ENCODE data around the gene PALD1. TPM values are rescaled to one million over a fixed set of nuclear protein-coding genes. Genes with fewer than 3 reads are reported as not detected.

PALD1 gene
- total and polyA plus RNA-seq, 9 of the 15 experiments (the other 6 are each of a cell fraction or from before 2014, with no cell fraction given), result 0.03 to 0.29 (median 0.09) TPM; not detected in 2

- CTCF ChIA-PET (ENCODE audit: low intra/inter-chr PET ratio), result interaction anchor here (0.7 to 2.2 kb wide), 2 partner anchors 156 to 294 kb away, joined by 4 to 8 read pairs; no protein-coding TSS in a partner anchor
- no peak for FAIRE-seq
- TF ChIP-seq SRSF7 (optimal IDR thresholded peaks at IDR 0.05; ENCODE audit: low read depth, low read length), result no peak
- TF ChIP-seq OTX1 (CRISPR knock-in tag; IDR thresholded peaks at IDR 0.05), result 0 out of 2 replicates have a peak, but pooled peaks have one; percentile 63
- TF ChIP-seq HBP1 (CRISPR knock-in tag; IDR thresholded peaks at IDR 0.05), result 0 out of 2 replicates have a peak, but pooled peaks have one; percentile 45
- no peak for TF ChIP-seq ATF1 (CRISPR knock-in tag; IDR thresholded peaks at IDR 0.05)
- no peak for TF ChIP-seq ATF1 (tag; IDR thresholded peaks at IDR 0.05)
- TF ChIP-seq ZNF512 (tag; IDR thresholded peaks at IDR 0.05), result peak; percentile 82
- TF ChIP-seq ZNF232 (CRISPR knock-in tag; IDR thresholded peaks at IDR 0.05), result no peak
- TF ChIP-seq MNT (conservative IDR thresholded peaks at IDR 0.05), result no peak
- TF ChIP-seq FOXM1 (IDR thresholded peaks at IDR 0.05; ENCODE audit: low read depth), result no peak
- no peak for TF ChIP-seq FOXM1 (CRISPR knock-in tag; IDR thresholded peaks at IDR 0.05; ENCODE audit: low read depth)
- peak; percentile 55; the same call in 1 of the 2 replicates for TF ChIP-seq ZBTB26 (CRISPR knock-in tag; IDR thresholded peaks at IDR 0.05)
- TF ChIP-seq RAD21 (CRISPR knock-in tag; conservative IDR thresholded peaks at IDR 0.05 in 1 of 2, IDR thresholded peaks at IDR 0.05 in 1 of 2), result no peak
- peak; percentile 18 for TF ChIP-seq ARHGAP35 (IDR thresholded peaks at IDR 0.05; ENCODE audit: partially characterized antibody)
- no peak for TF ChIP-seq SMAD4 (CRISPR knock-in tag; conservative IDR thresholded peaks at IDR 0.05)
- peak; percentile 39 for TF ChIP-seq ZNF263 (CRISPR knock-in tag; IDR thresholded peaks at IDR 0.05; ENCODE audit: borderline replicate concordance)
- TF ChIP-seq KDM2B (CRISPR knock-in tag; IDR thresholded peaks at IDR 0.05), result no peak
These were observed 56.9 kb downstream of the PALD1 start for GRCh38 chr10:70535451-70535850.

More at GRCh38 chr10:70535451-70535850, 56.9 kb downstream of the PALD1 start:
- H4K20me1 ChIP-seq (replicated peaks; ENCODE audit: control insufficient read depth, insufficient read depth, low read length), result peaks cover 9% of the 10 kb centered on the region; the same call in 1 of the 2 replicates
- no TSS peak for BruUV-seq (replicated peaks)
- no peak overlapping the region for H3K4me3 ChIP-seq
- 0% methylated on average over 5 of the region's 5 CpGs for whole genome bisulfite sequencing (ENCODE audit: insufficient coverage, low coverage, missing lambda C conversion rate)
- peaks cover 13 to 67% of the 10 kb centered on the region in 2 experiments; a peak in 4 of 5 replicates for H3K27me3 ChIP-seq (ENCODE audit: control insufficient read depth in 2 of 2, insufficient read depth in 2 of 2, low read length in 2 of 2)
- intact Hi-C loops (cut with micrococcal nuclease) (loop anchor here (10.0 kb wide), 1 partner anchor 311 kb away; no protein-coding TSS in a partner anchor), in situ Hi-C loops (cut with MboI) (loop anchor here (5.0 to 10.0 kb wide), 2 partner anchors 73 to 321 kb away; no protein-coding TSS in a partner anchor)
- H3K9ac ChIP-seq (ENCODE audit: insufficient read depth in 1 of 2, low read depth in 2 of 2, low read length in 2 of 2), result no peak overlapping the region
- no peaks in the 10 kb centered on the region for H3K9me1 ChIP-seq (ENCODE audit: control insufficient read depth, insufficient read depth, low read length)
- DNase-seq (ENCODE audit: extremely low read depth in 1 of 4, low spot score in 3 of 4), result no peak
- peaks cover 0 to 32% of the 10 kb centered on the region in 2 experiments; a peak in 2 of 5 replicates for H3K4me1 ChIP-seq (replicated peaks in 1 of 2; ENCODE audit: control insufficient read depth in 2 of 2, insufficient read depth in 2 of 2, low read length in 2 of 2)
- H3K79me2 ChIP-seq (ENCODE audit: control insufficient read depth, insufficient read depth, low read length), result no peaks in the 10 kb centered on the region
- H3K9me3 ChIP-seq (replicated peaks; ENCODE audit: control insufficient read depth, insufficient read depth, low read depth, low read length), result no peaks in the 10 kb centered on the region
- no peak for ATAC-seq
- H3K36me3 ChIP-seq (ENCODE audit: control insufficient read depth, insufficient read depth, low read length), result no peaks in the 10 kb centered on the region
- no peak overlapping the region for H2AFZ ChIP-seq (ENCODE audit: low read depth, low read length)
- no peak overlapping the region for H3K27ac ChIP-seq (ENCODE audit: extremely low read depth, low read depth, low read length)
- no peak overlapping the region for H3K4me2 ChIP-seq (ENCODE audit: insufficient read depth, low read length)
- POLR2A ChIA-PET, result no interaction called here
